ENCODE results near the gene NPDC1.

The NPDC1 gene

DNA sequence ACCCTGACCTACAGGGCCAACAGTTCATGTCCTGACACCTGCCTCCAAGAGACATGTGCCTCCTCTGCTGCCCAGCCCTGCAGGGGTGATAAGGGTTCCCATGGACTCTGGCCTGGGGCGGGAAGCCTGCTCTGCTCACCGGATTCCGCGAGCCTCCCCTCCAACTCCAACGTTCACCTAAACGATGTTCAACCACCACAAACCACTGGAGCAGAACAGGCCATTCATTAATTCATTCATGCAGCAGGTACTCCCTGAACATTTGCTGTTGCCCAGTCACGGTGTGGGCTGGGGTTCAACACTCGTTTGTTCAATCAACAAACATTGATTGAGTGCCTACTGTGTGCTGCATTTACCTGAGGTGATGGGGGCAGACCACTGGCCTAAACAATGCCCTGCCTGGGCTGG lies 28.0 kb upstream of the NPDC1 start:
- no peak overlapping the region for H3K4me3 ChIP-seq (ENCODE audit: low read depth, low read length)
- TF ChIP-seq, protein P1, sequence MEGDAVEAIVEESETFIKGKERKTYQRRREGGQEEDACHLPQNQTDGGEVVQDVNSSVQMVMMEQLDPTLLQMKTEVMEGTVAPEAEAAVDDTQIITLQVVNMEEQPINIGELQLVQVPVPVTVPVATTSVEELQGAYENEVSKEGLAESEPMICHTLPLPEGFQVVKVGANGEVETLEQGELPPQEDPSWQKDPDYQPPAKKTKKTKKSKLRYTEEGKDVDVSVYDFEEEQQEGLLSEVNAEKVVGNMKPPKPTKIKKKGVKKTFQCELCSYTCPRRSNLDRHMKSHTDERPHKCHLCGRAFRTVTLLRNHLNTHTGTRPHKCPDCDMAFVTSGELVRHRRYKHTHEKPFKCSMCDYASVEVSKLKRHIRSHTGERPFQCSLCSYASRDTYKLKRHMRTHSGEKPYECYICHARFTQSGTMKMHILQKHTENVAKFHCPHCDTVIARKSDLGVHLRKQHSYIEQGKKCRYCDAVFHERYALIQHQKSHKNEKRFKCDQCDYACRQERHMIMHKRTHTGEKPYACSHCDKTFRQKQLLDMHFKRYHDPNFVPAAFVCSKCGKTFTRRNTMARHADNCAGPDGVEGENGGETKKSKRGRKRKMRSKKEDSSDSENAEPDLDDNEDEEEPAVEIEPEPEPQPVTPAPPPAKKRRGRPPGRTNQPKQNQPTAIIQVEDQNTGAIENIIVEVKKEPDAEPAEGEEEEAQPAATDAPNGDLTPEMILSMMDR (IDR thresholded peaks at IDR 0.05; ENCODE audit: low read depth, low read length, missing control alignments), result no peak
- DNase-seq (ENCODE audit: low read depth), result no peak

DNA sequence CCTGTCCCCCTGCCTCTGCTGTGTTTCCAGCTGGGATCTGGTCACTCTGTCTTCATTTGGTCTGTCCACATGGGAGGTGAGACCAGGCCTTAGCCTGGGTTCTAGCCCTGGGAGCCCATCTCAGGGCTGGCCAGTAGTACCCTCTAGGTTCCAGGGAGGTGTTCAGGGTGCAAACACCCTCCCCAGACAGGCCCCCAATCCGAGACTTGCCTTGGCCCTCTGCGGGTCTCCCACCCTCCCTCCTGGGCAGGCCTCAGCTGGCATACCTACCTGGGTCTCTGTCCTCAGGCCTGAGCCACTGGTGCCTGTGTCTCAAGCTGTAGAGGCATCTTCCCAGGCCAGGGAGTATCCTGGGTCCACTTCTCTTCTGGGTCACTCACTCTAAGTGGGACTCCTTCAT lies 25.3 kb upstream of the NPDC1 start:
- TF ChIP-seq, protein P1 (IDR thresholded peaks at IDR 0.05; ENCODE audit: low read depth, low read length, missing control alignments), result no peak
- DNase-seq (ENCODE audit: low read depth), result no peak
- H3K4me3 ChIP-seq (ENCODE audit: low read depth, low read length), result peak overlapping the region; percentile 77

DNA sequence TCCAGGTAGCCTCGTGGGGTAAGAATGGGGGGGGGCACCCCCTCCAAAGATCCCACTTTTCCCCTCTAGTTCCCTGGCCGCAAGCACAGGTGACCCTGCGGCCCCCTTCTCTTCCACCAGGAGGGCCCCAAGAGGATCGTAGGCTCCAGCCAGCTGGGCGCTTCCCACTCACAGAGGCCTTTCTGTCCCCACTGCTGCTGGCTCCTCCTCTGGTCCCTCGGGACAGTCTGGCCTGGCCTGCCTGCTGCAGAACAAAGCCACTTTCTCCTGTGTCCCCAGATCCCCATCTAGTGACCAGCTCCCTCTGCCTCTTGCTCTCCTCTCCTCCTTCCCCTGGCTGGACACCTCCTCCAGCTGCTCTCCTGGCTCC lies 24.9 kb upstream of the NPDC1 start:
- TF ChIP-seq, protein P1 (IDR thresholded peaks at IDR 0.05; ENCODE audit: low read depth, low read length, missing control alignments), result no peak
- no peak for DNase-seq (ENCODE audit: low read depth)
- H3K4me3 ChIP-seq (ENCODE audit: low read depth, low read length), result peak overlapping the region; percentile 77

DNA sequence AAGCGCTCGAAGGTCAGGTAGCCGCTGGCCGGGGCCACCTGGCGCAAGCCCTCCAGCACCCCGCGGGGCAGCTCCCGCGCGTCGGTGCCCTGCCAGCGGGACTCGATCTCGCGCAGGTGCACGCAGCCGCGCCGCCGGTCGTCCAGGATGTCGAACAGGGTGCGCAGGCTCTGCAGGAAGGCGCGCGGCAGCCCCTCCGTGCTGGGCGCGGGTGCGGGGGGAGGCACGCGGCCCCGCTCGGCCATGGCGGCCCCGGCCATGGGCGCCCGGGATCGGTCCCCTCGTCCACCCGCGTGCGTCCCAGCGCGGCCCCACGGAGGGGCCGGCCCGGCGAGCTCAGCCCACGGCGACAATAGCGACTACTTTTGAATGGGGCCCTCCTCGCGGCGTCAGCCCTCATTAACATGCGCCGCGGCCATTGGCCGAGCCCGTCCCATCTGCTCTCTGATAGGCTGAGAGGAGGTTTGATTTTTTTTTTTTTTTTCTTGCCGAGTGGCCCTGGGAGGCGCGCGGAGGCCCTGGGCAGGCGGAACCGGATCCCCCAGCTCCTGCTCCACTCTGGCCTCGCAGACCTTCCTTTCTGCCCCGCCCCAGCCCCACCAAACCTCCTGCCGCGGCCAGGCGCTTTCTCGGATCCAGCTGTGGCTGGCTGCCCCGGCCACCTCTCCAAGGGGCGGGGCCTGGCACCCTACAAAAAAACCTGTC lies 24.4 kb upstream of the NPDC1 start, which contains the start of gene SAPCD2:
Gene SAPCD2, minus strand, starts transcription at position 357 of the 705 bp plus-strand sequence. Its CDS starts 97 bp downstream, at position 260.
- H3K4me3 ChIP-seq (ENCODE audit: low read depth, low read length), result peak within 1 kb of the TSS; percentile 77
- TF ChIP-seq, protein P1 (IDR thresholded peaks at IDR 0.05; ENCODE audit: low read depth, low read length, missing control alignments), result no peak
- DNase-seq (ENCODE audit: low read depth), result peak; percentile 70

DNA sequence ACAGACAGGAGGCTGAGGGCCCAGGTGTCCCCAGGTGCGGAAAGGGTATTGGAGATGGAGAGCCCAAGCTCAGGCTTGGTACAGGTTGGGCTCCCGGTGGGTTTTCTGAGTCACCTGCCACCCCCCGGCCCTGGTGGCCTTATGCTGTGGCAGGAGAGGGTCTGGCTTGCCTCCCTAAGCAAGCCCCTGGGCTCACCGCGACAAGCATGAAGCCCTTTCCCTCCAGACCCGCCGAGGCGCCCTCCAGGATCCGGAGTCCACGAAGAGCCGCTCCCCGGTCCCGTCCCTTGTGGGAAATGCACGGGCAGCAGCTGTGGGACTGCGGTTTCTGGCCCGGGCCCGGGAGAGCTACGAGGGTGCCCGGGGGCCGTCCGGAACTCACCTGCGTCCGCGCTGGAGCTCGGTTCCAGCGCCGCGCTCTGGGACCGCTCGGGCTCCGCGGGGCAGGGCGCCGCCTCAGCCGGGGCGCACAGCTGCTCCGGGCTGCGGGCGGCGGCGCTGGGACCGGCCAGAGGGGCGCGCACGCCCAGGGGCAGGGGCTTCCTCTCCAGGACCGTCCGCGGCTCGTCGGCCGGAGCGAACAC lies 23.6 kb upstream of the NPDC1 start:
- H3K4me3 ChIP-seq (ENCODE audit: low read depth, low read length), result peak overlapping the region; percentile 77
- TF ChIP-seq, protein P1 (IDR thresholded peaks at IDR 0.05; ENCODE audit: low read depth, low read length, missing control alignments), result no peak
- no peak for DNase-seq (ENCODE audit: low read depth)

DNA sequence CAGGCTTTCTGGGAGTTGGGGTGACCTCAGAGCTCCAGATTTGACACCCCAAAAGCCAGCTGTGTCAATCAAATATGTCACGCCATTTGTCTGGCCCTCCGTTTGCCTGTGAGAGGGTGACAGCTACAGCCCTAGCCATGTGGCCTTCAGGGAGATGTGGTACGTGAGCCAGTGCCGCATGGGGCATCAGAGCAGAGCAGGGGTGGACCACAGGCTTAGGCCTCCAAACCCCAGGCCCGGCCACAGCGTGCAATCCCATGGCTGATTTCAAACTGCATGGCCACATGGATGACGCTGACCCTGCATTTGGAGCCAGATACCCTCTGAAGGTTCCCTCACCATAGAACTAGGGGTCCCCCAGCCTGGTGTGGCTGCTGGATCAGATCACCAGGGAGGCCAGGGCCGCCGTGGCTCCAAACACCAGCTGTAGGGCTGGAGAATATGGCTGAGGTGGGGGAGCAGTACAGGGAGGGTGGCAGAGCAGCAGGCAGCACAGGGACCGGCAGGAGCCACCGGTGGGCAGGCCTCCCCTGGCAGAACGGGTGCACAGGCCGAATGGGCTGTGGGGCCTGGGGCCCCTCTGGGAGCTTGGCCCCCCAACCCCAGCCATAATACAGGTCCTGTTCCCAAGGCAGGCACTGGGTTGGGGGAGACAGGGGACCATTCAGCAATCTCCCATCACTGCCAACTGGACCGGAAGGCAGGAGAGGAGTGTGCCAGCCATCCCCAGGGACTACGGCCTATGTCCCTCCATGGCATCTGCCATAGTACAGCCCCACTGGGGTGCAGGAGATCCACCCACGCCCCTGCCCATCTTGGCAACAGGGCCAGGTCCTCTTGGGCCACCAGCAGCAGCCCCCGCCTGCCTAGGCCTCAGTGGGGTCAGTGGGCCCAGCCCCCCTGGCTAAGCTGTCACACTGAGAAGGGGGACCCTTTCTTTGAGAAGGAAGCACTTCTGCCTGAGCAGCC lies 22.8 kb upstream of the NPDC1 start:
- DNase-seq (ENCODE audit: low read depth), result no peak
- H3K4me3 ChIP-seq (ENCODE audit: low read depth, low read length), result peak overlapping the region; percentile 77
- TF ChIP-seq, protein P1 (IDR thresholded peaks at IDR 0.05; ENCODE audit: low read depth, low read length, missing control alignments), result no peak

All from GM12864 (cell line).